H1 (cell line): ENCODE measurements around the gene TC2N. TPM values are rescaled to one million over a fixed set of nuclear protein-coding genes. Genes with fewer than 3 reads are reported as not detected.

ENCODE experiments used
- CTCF ChIA-PET: fragments of 300-600 bp; sonication (Branson Sonifier 250); formaldehyde crosslinking; loops from one replicate; lab custom pipeline; 2021; ENCODE audit not compliant: partially characterized antibody; lab: Charles Lee
- POLR2A ChIA-PET: fragments of 300-600 bp; sonication (Branson Sonifier 250); formaldehyde crosslinking; loops from one replicate; lab custom pipeline; 2021; ENCODE audit warnings: inconsistent platforms; ENCODE audit not compliant: partially characterized antibody; lab: Charles Lee
- DNase-seq, 2 experiments: peaks; one replicate each; pipeline versions ENCODE4 v3.0.0 to v3.0.0-alpha.2; 2010 to 2022; ENCODE audit warnings: low spot score in 2 of 2, low read depth in 1 of 2, mixed read lengths in 1 of 2
- FAIRE-seq: peaks from 2 replicates; lab custom pipeline; 2011; peaks lifted over from hg19 to GRCh38; lab: Jason Lieb, UNC
- H2AFZ ChIP-seq: 2 replicates; pipeline ENCODE4 v1.8.1; 2012; ENCODE audit warnings: low read length, inconsistent platforms
- H2AK5ac ChIP-seq: 2 replicates; pipeline ENCODE4 v1.6.1; 2013; ENCODE audit warnings: low read depth, low read length
- H2BK120ac ChIP-seq: replicated peaks from 2 replicates; pipeline ENCODE3; 2013; ENCODE audit warnings: low read depth, low read length, inconsistent platforms
- H2BK12ac ChIP-seq: 2 replicates; pipeline ENCODE4 v1.6.1; 2013; ENCODE audit warnings: low read depth, low read length
- H2BK15ac ChIP-seq: 2 replicates; pipeline ENCODE4 v1.6.1; 2013; ENCODE audit warnings: low read length
- H2BK20ac ChIP-seq: 2 replicates; pipeline ENCODE4 v1.6.1; 2013; ENCODE audit warnings: low read length
- H2BK5ac ChIP-seq: 2 replicates; pipeline ENCODE4 v1.6.1; 2013; ENCODE audit warnings: low read depth, low read length
- H3K14ac ChIP-seq: 2 replicates; pipeline ENCODE4 v1.6.1; 2013; ENCODE audit warnings: inconsistent platforms; ENCODE audit not compliant: insufficient read length
- H3K18ac ChIP-seq: 2 replicates; pipeline ENCODE4 v1.6.1; 2013; ENCODE audit warnings: low read length; ENCODE audit errors: extremely low read depth
- H3K23ac ChIP-seq: 2 replicates; pipeline ENCODE4 v1.6.1; 2013; ENCODE audit warnings: inconsistent platforms; ENCODE audit not compliant: insufficient read length
- H3K23me2 ChIP-seq: 2 replicates; pipeline ENCODE4 v1.6.1; 2013; ENCODE audit warnings: low read depth, low read length
- H3K27ac ChIP-seq: 2 replicates; pipeline ENCODE4 v1.6.1; 2011; ENCODE audit warnings: low read depth, low read length, inconsistent platforms
- H3K27me3 ChIP-seq, 4 experiments: replicated peaks in 1 of 4; 1 replicate in 1 of 4; 2 replicates in 3 of 4; pipeline versions ENCODE4 v1.6.1 to v1.8.1; 2011 to 2013; ENCODE audit warnings: low read length in 3 of 4, mild to moderate bottlenecking in 3 of 4, inconsistent platforms in 2 of 4, mixed read lengths in 2 of 4, moderate library complexity in 1 of 4; ENCODE audit not compliant: control insufficient read depth in 3 of 4, insufficient read depth in 3 of 4; ENCODE audit errors: extremely low read depth in 1 of 4
- H3K36me3 ChIP-seq, 4 experiments: 2 replicates each; pipeline versions ENCODE4 v1.6.1 to v1.8.1; 2011 to 2013; ENCODE audit warnings: mild to moderate bottlenecking in 4 of 4, low read length in 3 of 4, moderate library complexity in 2 of 4, control low read depth in 1 of 4, inconsistent platforms in 1 of 4; ENCODE audit not compliant: insufficient read depth in 4 of 4, control insufficient read depth in 2 of 4
- H3K4ac ChIP-seq: replicated peaks from 2 replicates; pipeline ENCODE3; 2013; ENCODE audit warnings: low read length, low read depth, mixed read lengths, inconsistent platforms; ENCODE audit not compliant: insufficient read length
- H3K4me1 ChIP-seq, 4 experiments: replicated peaks in 1 of 4; 1 replicate in 1 of 4; 2 replicates in 3 of 4; pipeline versions ENCODE4 v1.6.1 to v1.8.1; 2011 to 2013; ENCODE audit warnings: low read length in 3 of 4, inconsistent platforms in 2 of 4, mixed read lengths in 1 of 4; ENCODE audit not compliant: insufficient read depth in 4 of 4, control insufficient read depth in 3 of 4
- H3K4me2 ChIP-seq, 2 experiments: 2 replicates each; pipeline versions ENCODE4 v1.6.1 to v1.8.1; 2011 to 2013; ENCODE audit warnings: low read depth in 2 of 2, low read length in 2 of 2, control low read depth in 1 of 2, inconsistent platforms in 1 of 2, mild to moderate bottlenecking in 1 of 2; ENCODE audit not compliant: insufficient read depth in 1 of 2
- H3K4me3 ChIP-seq, 4 experiments: fragments of 200-600, 300-600 bp in 1 of 4; sonication (generic), shearing (Covaris generic), sonication (Bioruptor Twin) in 1 of 4; 2 replicates each; pipeline versions ENCODE4 v1.5.1 to v1.8.1; 2011 to 2016; ENCODE audit warnings: low read length in 4 of 4, low read depth in 3 of 4, control low read depth in 2 of 4, inconsistent platforms in 2 of 4, mild to moderate bottlenecking in 2 of 4, mixed read lengths in 1 of 4, moderate library complexity in 1 of 4; ENCODE audit not compliant: insufficient read depth in 2 of 4; ENCODE audit errors: extremely low read depth in 1 of 4
- H3K56ac ChIP-seq: replicated peaks from 2 replicates; pipeline ENCODE3; 2013; ENCODE audit warnings: low read depth, mild to moderate bottlenecking, mixed read lengths, low read length, inconsistent platforms; ENCODE audit not compliant: insufficient read length
- H3K79me1 ChIP-seq: 2 replicates; pipeline ENCODE4 v1.6.1; 2013; ENCODE audit warnings: low read depth, low read length, control low read depth
- H3K79me2 ChIP-seq, 2 experiments: 2 replicates each; pipeline versions ENCODE4 v1.6.1 to v1.8.1; 2012 to 2013; ENCODE audit warnings: low read length in 2 of 2, mild to moderate bottlenecking in 2 of 2, inconsistent platforms in 1 of 2; ENCODE audit not compliant: insufficient read depth in 2 of 2, control insufficient read depth in 1 of 2
- H3K9ac ChIP-seq, 4 experiments: replicated peaks in 1 of 4; 1 replicate in 1 of 4; 2 replicates in 3 of 4; pipeline versions ENCODE4 v1.6.1 to v1.8.1; 2011 to 2013; ENCODE audit warnings: low read depth in 3 of 4, low read length in 3 of 4, control low read depth in 2 of 4, mild to moderate bottlenecking in 2 of 4, moderate library complexity in 2 of 4, inconsistent platforms in 1 of 4; ENCODE audit errors: extremely low read depth in 1 of 4
- H3K9me3 ChIP-seq, 2 experiments: 2 replicates each; pipeline versions ENCODE4 v1.6.1 to v1.8.1; 2012 to 2013; ENCODE audit warnings: mild to moderate bottlenecking in 2 of 2, moderate library complexity in 2 of 2, control low read depth in 1 of 2, inconsistent platforms in 1 of 2, low read depth in 1 of 2, low read length in 1 of 2, mixed read lengths in 1 of 2; ENCODE audit not compliant: insufficient read depth in 2 of 2
- H4K20me1 ChIP-seq, 2 experiments: replicated peaks in 1 of 2; 2 replicates each; pipeline versions ENCODE3 to v1.8.1; 2011 to 2013; ENCODE audit warnings: inconsistent platforms in 2 of 2, low read length in 2 of 2, mild to moderate bottlenecking in 1 of 2; ENCODE audit not compliant: insufficient read depth in 2 of 2, control insufficient read depth in 1 of 2
- H4K5ac ChIP-seq: 2 replicates; pipeline ENCODE4 v1.6.1; 2013; ENCODE audit warnings: low read length, low read depth, mixed read lengths, inconsistent platforms; ENCODE audit not compliant: insufficient read length
- H4K8ac ChIP-seq: 2 replicates; pipeline ENCODE4 v1.8.0; 2013; ENCODE audit warnings: mild to moderate bottlenecking, moderate library complexity, low read length, inconsistent platforms; ENCODE audit not compliant: insufficient read depth; ENCODE audit errors: extremely low read depth
- H4K91ac ChIP-seq: replicated peaks from 2 replicates; pipeline ENCODE3; 2013; ENCODE audit warnings: low read length, mixed read lengths, inconsistent platforms; ENCODE audit not compliant: insufficient read length
- ASH2L ChIP-seq: fragments of 200-600, 300-600 bp; sonication (generic); IDR thresholded peaks from one replicate; pipeline ENCODE4 v1.7.1; 2017; ENCODE audit warnings: low read length
- CBX8 ChIP-seq: fragments of 300-800, 300-1000 bp; sonication (generic); IDR thresholded peaks from 2 replicates; pipeline ENCODE4 v1.7.1; 2016; ENCODE audit warnings: low read depth, low read length, borderline replicate concordance
- GTF2F1 ChIP-seq: IDR thresholded peaks from 2 replicates; pipeline ENCODE4 v1.6.1; 2012; ENCODE audit warnings: low read depth, low read length, improper control_type of control experiment, borderline replicate concordance
- HDAC2 ChIP-seq, 2 experiments: fragments of 300-600 bp in 1 of 2; sonication (generic) in 1 of 2; IDR thresholded peaks; 2 replicates each; pipeline ENCODE4 v1.6.1; 2011 to 2012; ENCODE audit warnings: low read depth in 2 of 2, low read length in 2 of 2, mild to moderate bottlenecking in 2 of 2, moderate library complexity in 2 of 2, borderline replicate concordance in 1 of 2, inconsistent platforms in 1 of 2
- NRF1 ChIP-seq: IDR thresholded peaks from 2 replicates; pipeline ENCODE4 v1.6.1; 2011; ENCODE audit warnings: mild to moderate bottlenecking, low read depth, low read length, improper control_type of control experiment
- PHF8 ChIP-seq: fragments of 200-600 bp; sonication (generic); conservative IDR thresholded peaks from 2 replicates; pipeline ENCODE4 v1.7.1; 2012; ENCODE audit warnings: low read depth, mild to moderate bottlenecking, inconsistent platforms, low read length, moderate library complexity
- RAD21 ChIP-seq, 2 experiments: IDR thresholded peaks in 1 of 2; conservative IDR thresholded peaks in 1 of 2; 2 replicates each; pipeline ENCODE4 v1.6.1; 2011; ENCODE audit warnings: low read depth in 2 of 2, low read length in 2 of 2, improper control_type of control experiment in 1 of 2, inconsistent platforms in 1 of 2, mild to moderate bottlenecking in 1 of 2, moderate library complexity in 1 of 2
- SUZ12 ChIP-seq: fragments of 200-600 bp; sonication (generic); IDR thresholded peaks from 2 replicates; pipeline ENCODE4 v1.6.1; 2012; ENCODE audit warnings: mild to moderate bottlenecking, inconsistent platforms, low read length, moderate library complexity, mixed read lengths
- TAF7 ChIP-seq: optimal IDR thresholded peaks from 2 replicates; pipeline ENCODE3; 2011; ENCODE audit warnings: low read depth, mild to moderate bottlenecking, inconsistent platforms, low read length, moderate library complexity, borderline replicate concordance
- TEAD4 ChIP-seq: IDR thresholded peaks from 2 replicates; pipeline ENCODE4 v1.6.1; 2012; ENCODE audit warnings: low read depth, low read length, inconsistent platforms, mixed read lengths
- WGBS, 2 experiments: shearing (Covaris generic) in 1 of 2; methylation state at CpG; one replicate each; pipeline versions ENCODE4 v1.1.6 to v1.1.7; 2013 to 2015; ENCODE audit warnings: low lambda C conversion rate in 2 of 2, mixed read lengths in 2 of 2, inconsistent platforms in 1 of 2, low coverage in 1 of 2, missing lambda C conversion rate in 1 of 2; ENCODE audit not compliant: insufficient replicate concordance in 2 of 2, insufficient coverage in 1 of 2, insufficient read length in 1 of 2; ENCODE audit errors: extremely low coverage in 1 of 2, missing lambda C conversion rate in 1 of 2; 5-methylcytosine and 5-hydroxymethylcytosine counted together
- polyA plus RNA-seq, 7 experiments: library from polyadenylated mRNA; depleted of rRNA in 3 of 7; stranded (reverse) in 5 of 7; unstranded in 2 of 7; fragments of >200 nt in 5 of 7; fragments of 200-250 nt in 2 of 7; gene quantifications; 1 replicate in 5 of 7; 2 replicates in 1 of 7; 4 replicates in 1 of 7; pipeline versions ENCODE4 v1.2.1 to v1.2.3, GENCODE V29; 2011 to 2013; ENCODE audit warnings: missing spikeins in 2 of 7, mixed read lengths in 2 of 7
- total RNA-seq: library from RNA; stranded (reverse); fragmentation: NEBNext Ultra II Directional; extraction: Animal tissue kit (Norgen Biotek cat#: 25700); gene quantifications from 2 replicates; pipeline ENCODE4 v1.2.1, GENCODE V29; 2021

The TC2N gene
- total and polyA plus RNA-seq, 2 of the 8 experiments (the other 6 are each of a cell fraction or from before 2014, with no cell fraction given), result 9.7 to 36.2 TPM

DNA sequence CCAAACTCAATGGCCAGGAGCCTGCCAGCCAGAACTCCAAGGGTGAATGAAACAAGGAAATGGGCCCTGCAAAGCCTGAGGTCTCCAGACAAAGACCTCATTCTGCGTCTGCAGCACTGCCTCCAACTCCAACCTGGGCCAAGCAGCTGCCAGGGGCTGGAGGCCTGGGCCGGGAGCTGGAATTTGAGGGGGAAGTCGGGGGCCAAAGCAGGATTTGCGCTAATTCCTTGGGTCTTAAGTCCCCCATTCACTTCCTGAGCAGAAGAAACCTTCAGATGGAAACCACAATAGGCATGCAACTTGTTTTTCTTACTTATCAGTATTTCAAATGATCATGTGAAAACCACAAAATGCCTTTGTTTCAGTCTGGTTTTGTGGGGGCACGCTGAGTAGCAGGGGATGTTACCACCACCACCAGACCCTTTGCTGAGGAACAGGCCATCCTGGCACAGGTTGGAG lies 23.0 kb upstream of the TC2N start:
- H3K36me3 ChIP-seq, result no peaks in the 10 kb centered on the region
- H4K5ac ChIP-seq, result no peak overlapping the region
- ChIA-PET POLR2A (no interaction called here), CTCF (interaction anchor here (1.9 to 3.3 kb wide), 3 partner anchors 11 to 31 kb away, joined by 6 to 13 read pairs (median 10); no protein-coding TSS in a partner anchor)
- no peak overlapping the region for H2AFZ ChIP-seq
- H4K20me1 ChIP-seq, result no peaks in the 10 kb centered on the region
- no peak overlapping the region for H2BK15ac ChIP-seq
- H2BK20ac ChIP-seq, result no peak overlapping the region
- no peak for FAIRE-seq
- no peak overlapping the region for H2AK5ac ChIP-seq
- TF ChIP-seq ASH2L (no peak), SUZ12 (no peak), HDAC2 (IDR thresholded peaks at IDR 0.05; ENCODE audit: borderline replicate concordance in 1 of 2, low read depth in 2 of 2, low read length in 2 of 2) (no peak), RAD21 (IDR thresholded peaks at IDR 0.05 in 1 of 2, conservative IDR thresholded peaks at IDR 0.05 in 1 of 2; ENCODE audit: low read depth in 2 of 2, low read length in 2 of 2) (no peak), TAF7 (no peak), TEAD4 (no peak), PHF8 (no peak), NRF1 (no peak), CBX8 (no peak), GTF2F1 (no peak)
- 87% methylated on average over 5 of the region's 5 CpGs; no CpG with 5 or more reads in 1 of the 2 experiments for WGBS, 2 experiments
- no peak overlapping the region for H2BK12ac ChIP-seq
- H3K14ac ChIP-seq, result no peak overlapping the region
- no peaks in the 10 kb centered on the region for H3K79me1 ChIP-seq
- no peaks in the 10 kb centered on the region for H3K4me1 ChIP-seq
- H2BK5ac ChIP-seq, result no peak overlapping the region
- H3K23ac ChIP-seq, result no peak overlapping the region
- H3K9ac ChIP-seq, result no peak overlapping the region
- no peak overlapping the region for H3K4me2 ChIP-seq
- H3K23me2 ChIP-seq, result no peaks in the 10 kb centered on the region
- H3K79me2 ChIP-seq, result no peaks in the 10 kb centered on the region
- H3K4me3 ChIP-seq, result no peak overlapping the region
- no peak overlapping the region for H2BK120ac ChIP-seq
- no peak overlapping the region for H3K56ac ChIP-seq
- H3K27ac ChIP-seq, result no peak overlapping the region
- no peaks in the 10 kb centered on the region for H3K9me3 ChIP-seq
- no peak for DNase-seq
- H4K8ac ChIP-seq, result no peak overlapping the region
- H3K4ac ChIP-seq, result no peak overlapping the region
- no peaks in the 10 kb centered on the region for H3K27me3 ChIP-seq
- H3K18ac ChIP-seq, result no peak overlapping the region
- H4K91ac ChIP-seq, result no peak overlapping the region
